Neural crest cell (in vitro differentiated cells): ENCODE data around the gene ZNF532. TPM values are rescaled to one million over a fixed set of nuclear protein-coding genes. Genes with fewer than 3 reads are reported as not detected.

ENCODE experiments used
- DNase-seq: peaks from one replicate; pipeline ENCODE4 v3.0.0; 2021; ENCODE audit warnings: low read depth, mixed read lengths, low spot score
- H3K27ac Mint-ChIP-seq: one replicate; pipeline ENCODE4 v1.8.0; 2021; ENCODE audit warnings: mild to moderate bottlenecking, mixed read lengths; ENCODE audit not compliant: unreplicated experiment
- H3K27me3 Mint-ChIP-seq: 2 replicates; pipeline ENCODE4 v1.8.0; 2021; ENCODE audit warnings: low read depth, mild to moderate bottlenecking, mixed read lengths
- H3K36me3 Mint-ChIP-seq: 2 replicates; pipeline ENCODE4 v1.8.0; 2021; ENCODE audit warnings: low read depth, mild to moderate bottlenecking, mixed read lengths
- H3K4me1 Mint-ChIP-seq: 2 replicates; pipeline ENCODE4 v1.8.0; 2021; ENCODE audit warnings: mixed read lengths
- H3K4me3 Mint-ChIP-seq: one replicate; pipeline ENCODE4 v1.8.0; 2021; ENCODE audit warnings: mild to moderate bottlenecking, mixed read lengths
- H3K9me3 Mint-ChIP-seq: 2 replicates; pipeline ENCODE4 v1.8.0; 2021; ENCODE audit warnings: mixed read lengths
- CTCF ChIP-seq: fragments of 200-600 bp; sonication (generic); conservative IDR thresholded peaks from 2 replicates; pipeline ENCODE4 v1.5.0; 2021; ENCODE audit warnings: antibody characterized with exemption, mild to moderate bottlenecking
- total RNA-seq: library from RNA; stranded (reverse); gene quantifications from 2 replicates; pipeline ENCODE4 v1.2.1, GENCODE V29; 2021

The ZNF532 gene
- total RNA-seq, 1 donor from 2014 or later: 171 TPM

GRCh38 chr18:58962336-58962735 lies 97.7 kb downstream of the ZNF532 start:
- Mint-ChIP-seq H3K27me3 (no peaks in the 10 kb centered on the region), H3K9me3 (no peaks in the 10 kb centered on the region), H3K36me3 (peaks cover 26% of the 10 kb centered on the region), H3K27ac (no peak overlapping the region), H3K4me3 (no peak overlapping the region), H3K4me1 (peaks cover 10% of the 10 kb centered on the region)
- no peak for TF ChIP-seq CTCF
- no peak for DNase-seq

GRCh38 chr18:58965291-58966004 lies 100.8 kb downstream of the ZNF532 start:
- no peak for TF ChIP-seq CTCF
- H3K4me1 Mint-ChIP-seq: peaks cover 10% of the 10 kb centered on the region
- DNase-seq: no peak
- no peak overlapping the region for H3K4me3 Mint-ChIP-seq
- no peaks in the 10 kb centered on the region for H3K27me3 Mint-ChIP-seq
- H3K9me3 Mint-ChIP-seq: no peaks in the 10 kb centered on the region
- peaks cover 35% of the 10 kb centered on the region for H3K36me3 Mint-ChIP-seq
- no peak overlapping the region for H3K27ac Mint-ChIP-seq

- H3K4me1 Mint-ChIP-seq: peaks cover 10% of the 10 kb centered on the region
- H3K9me3 Mint-ChIP-seq: no peaks in the 10 kb centered on the region
- no peak for TF ChIP-seq CTCF
- H3K27me3 Mint-ChIP-seq: no peaks in the 10 kb centered on the region
- H3K4me3 Mint-ChIP-seq: no peak overlapping the region
- DNase-seq: no peak
- peaks cover 33% of the 10 kb centered on the region for H3K36me3 Mint-ChIP-seq
- no peak overlapping the region for H3K27ac Mint-ChIP-seq
Observed at GRCh38 chr18:58966005-58966677, 101.5 kb downstream of the ZNF532 start.

GRCh38 chr18:58966704-58967103 lies 102.0 kb downstream of the ZNF532 start:
- H3K36me3 Mint-ChIP-seq: peaks cover 28% of the 10 kb centered on the region
- H3K27me3 Mint-ChIP-seq: no peaks in the 10 kb centered on the region
- H3K9me3 Mint-ChIP-seq: no peaks in the 10 kb centered on the region
- H3K27ac Mint-ChIP-seq: no peak overlapping the region
- DNase-seq: no peak
- TF ChIP-seq CTCF: no peak
- H3K4me1 Mint-ChIP-seq: peaks cover 14% of the 10 kb centered on the region
- H3K4me3 Mint-ChIP-seq: no peak overlapping the region

- Mint-ChIP-seq H3K27ac (no peak overlapping the region), H3K4me3 (no peak overlapping the region), H3K36me3 (peaks cover 24% of the 10 kb centered on the region), H3K4me1 (peaks cover 17% of the 10 kb centered on the region), H3K9me3 (no peaks in the 10 kb centered on the region), H3K27me3 (no peaks in the 10 kb centered on the region)
- DNase-seq: no peak
- TF ChIP-seq CTCF: no peak
Observed at GRCh38 chr18:58967751-58968254, 103.1 kb downstream of the ZNF532 start.
